Keratinocyte (primary cell): Measurements from ENCODE around the gene RNLS. TPM values are rescaled to one million over a fixed set of nuclear protein-coding genes. Genes with fewer than 3 reads are reported as not detected.

ENCODE experiments used
- DNase-seq: peaks from one replicate; pipeline ENCODE4 v3.0.0-alpha.2; 2011; ENCODE audit warnings: low read depth, missing footprints, low spot score
- FAIRE-seq: peaks from 2 replicates; lab custom pipeline; 2011; peaks lifted over from hg19 to GRCh38; lab: Jason Lieb, UNC
- H2AFZ ChIP-seq: 2 replicates; pipeline ENCODE4 v1.6.0; 2012; ENCODE audit warnings: low read length, control low read depth, inconsistent platforms; ENCODE audit not compliant: control insufficient read depth
- H3K27ac ChIP-seq: 2 replicates; pipeline ENCODE4 v1.5.1; 2011; ENCODE audit warnings: low read length; ENCODE audit not compliant: control insufficient read depth, insufficient read depth
- H3K27me3 ChIP-seq: 3 replicates; pipeline ENCODE4 v1.6.0; 2011; ENCODE audit warnings: low read length; ENCODE audit not compliant: control insufficient read depth, insufficient read depth; ENCODE audit errors: extremely low read depth
- H3K36me3 ChIP-seq, 2 experiments: 2 replicates in 1 of 2; 3 replicates in 1 of 2; pipeline ENCODE4 v1.5.1; 2011; ENCODE audit warnings: low read length in 2 of 2, mild to moderate bottlenecking in 1 of 2; ENCODE audit not compliant: control insufficient read depth in 2 of 2, insufficient read depth in 2 of 2; ENCODE audit errors: extremely low read depth in 1 of 2
- H3K4me1 ChIP-seq: 3 replicates; pipeline ENCODE4 v1.5.1; 2011; ENCODE audit warnings: low read length; ENCODE audit not compliant: control insufficient read depth, insufficient read depth; ENCODE audit errors: extremely low read depth
- H3K4me2 ChIP-seq: 3 replicates; pipeline ENCODE4 v1.6.0; 2011; ENCODE audit warnings: low read depth, low read length; ENCODE audit not compliant: control insufficient read depth, insufficient read depth; ENCODE audit errors: extremely low read depth
- H3K4me3 ChIP-seq, 3 experiments: fragments of 200-600 bp in 1 of 3; sonication (generic) in 1 of 3; 2 replicates in 2 of 3; 3 replicates in 1 of 3; pipeline ENCODE4 v1.5.1; 2011 to 2016; ENCODE audit warnings: low read length in 3 of 3, mild to moderate bottlenecking in 3 of 3, control low read depth in 2 of 3, inconsistent platforms in 1 of 3, low read depth in 1 of 3, mixed read lengths in 1 of 3, mixed run types in 1 of 3, moderate library complexity in 1 of 3; ENCODE audit not compliant: control insufficient read depth in 2 of 3, insufficient read depth in 2 of 3; ENCODE audit errors: extremely low read depth in 1 of 3
- H3K79me2 ChIP-seq: 2 replicates; pipeline ENCODE4 v1.6.0; 2012; ENCODE audit warnings: low read length; ENCODE audit not compliant: control insufficient read depth, insufficient read depth
- H3K9ac ChIP-seq: 3 replicates; pipeline ENCODE4 v1.6.0; 2011; ENCODE audit warnings: low read length; ENCODE audit not compliant: control insufficient read depth, insufficient read depth; ENCODE audit errors: extremely low read depth
- H3K9me1 ChIP-seq: 3 replicates; pipeline ENCODE4 v1.6.0; 2011; ENCODE audit warnings: low read length; ENCODE audit not compliant: control insufficient read depth, insufficient read depth; ENCODE audit errors: extremely low read depth
- H3K9me3 ChIP-seq: 2 replicates; pipeline ENCODE4 v1.5.1; 2012; ENCODE audit warnings: low read depth, low read length; ENCODE audit not compliant: control insufficient read depth
- H4K20me1 ChIP-seq: 3 replicates; pipeline ENCODE4 v1.6.0; 2011; ENCODE audit warnings: low read length; ENCODE audit not compliant: control insufficient read depth, insufficient read depth; ENCODE audit errors: extremely low read depth
- CTCF ChIP-seq, 3 experiments: IDR thresholded peaks in 1 of 3; conservative IDR thresholded peaks in 1 of 3; optimal IDR thresholded peaks in 1 of 3; 2 replicates in 2 of 3; 3 replicates in 1 of 3; pipeline versions ENCODE3 to v1.5.1; 2011; ENCODE audit warnings: low read length in 3 of 3, mild to moderate bottlenecking in 3 of 3, moderate library complexity in 2 of 3, control low read depth in 1 of 3, inconsistent platforms in 1 of 3; ENCODE audit not compliant: insufficient read depth in 2 of 3; ENCODE audit errors: extremely low read depth in 1 of 3
- EZH2 ChIP-seq: IDR thresholded peaks from one replicate; pipeline ENCODE4 v1.6.1; 2012; ENCODE audit warnings: inconsistent platforms, mild to moderate bottlenecking, low read length, moderate library complexity
- dilution Hi-C: fragments of 300-500 bp; cut with MboI; formaldehyde crosslinking; loops from one replicate; pipeline ENCODE4 v1.7.0; 2020; ENCODE audit warnings: low sequenced_read_pairs; ENCODE audit not compliant: extremely low pct_ligation_motif_present
- polyA plus RNA-seq, 5 experiments: library from polyadenylated mRNA; depleted of rRNA in 3 of 5; stranded (reverse) in 3 of 5; stranded (forward) in 1 of 5; unstranded in 1 of 5; fragments of >200 nt; gene quantifications; 1 replicate in 1 of 5; 2 replicates in 3 of 5; 3 replicates in 1 of 5; pipeline versions ENCODE4 v1.2.1 to v1.2.3, GENCODE V29; 2011 to 2012; ENCODE audit warnings: missing spikeins in 2 of 5, low read depth in 1 of 5, low replicate concordance in 1 of 5

Gene RNLS
- polyA plus RNA-seq, 1 donor (not counting 4 experiments of a cell fraction or from before 2014, with no cell fraction given): 6.8 TPM

DNA sequence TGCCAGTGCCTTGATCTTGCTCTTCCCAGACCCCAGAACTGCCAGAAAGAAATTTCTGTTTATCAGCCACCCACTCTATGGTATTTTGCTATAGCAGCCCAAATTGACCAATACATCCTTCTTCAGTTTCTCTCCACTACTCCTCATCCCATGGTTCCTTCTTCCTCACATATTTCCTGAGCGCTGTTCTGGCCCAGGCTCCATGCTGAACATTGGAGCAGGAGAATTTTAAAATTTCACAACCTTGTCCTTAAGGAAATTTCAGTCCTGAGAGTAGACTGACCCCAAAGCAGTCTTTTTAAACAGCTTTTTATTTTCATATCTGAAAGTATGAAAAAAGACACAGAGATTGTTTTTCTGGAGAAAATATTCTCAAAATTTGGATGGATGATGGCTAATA lies 297.1 kb downstream of the RNLS start:
- Histone ChIP-seq H3K36me3 (no peaks in the 10 kb centered on the region), H3K4me1 (peaks cover 9% of the 10 kb centered on the region), H3K9ac (no peak overlapping the region), H3K9me1 (no peaks in the 10 kb centered on the region), H3K9me3 (no peaks in the 10 kb centered on the region), H3K27ac (no peak overlapping the region), H3K79me2 (no peaks in the 10 kb centered on the region), H3K27me3 (no peaks in the 10 kb centered on the region), H2AFZ (no peak overlapping the region), H4K20me1 (no peaks in the 10 kb centered on the region), H3K4me3 (no peak overlapping the region), H3K4me2 (no peak overlapping the region)
- no peak for FAIRE-seq
- no peak for DNase-seq
- dilution Hi-C loops: no loop called here
- TF ChIP-seq EZH2 (no peak), CTCF (optimal IDR thresholded peaks at IDR 0.05 in 1 of 3, IDR thresholded peaks at IDR 0.05 in 1 of 3, conservative IDR thresholded peaks at IDR 0.05 in 1 of 3; ENCODE audit: extremely low read depth in 1 of 3, insufficient read depth in 2 of 3, low read length in 3 of 3) (no peak)

DNA sequence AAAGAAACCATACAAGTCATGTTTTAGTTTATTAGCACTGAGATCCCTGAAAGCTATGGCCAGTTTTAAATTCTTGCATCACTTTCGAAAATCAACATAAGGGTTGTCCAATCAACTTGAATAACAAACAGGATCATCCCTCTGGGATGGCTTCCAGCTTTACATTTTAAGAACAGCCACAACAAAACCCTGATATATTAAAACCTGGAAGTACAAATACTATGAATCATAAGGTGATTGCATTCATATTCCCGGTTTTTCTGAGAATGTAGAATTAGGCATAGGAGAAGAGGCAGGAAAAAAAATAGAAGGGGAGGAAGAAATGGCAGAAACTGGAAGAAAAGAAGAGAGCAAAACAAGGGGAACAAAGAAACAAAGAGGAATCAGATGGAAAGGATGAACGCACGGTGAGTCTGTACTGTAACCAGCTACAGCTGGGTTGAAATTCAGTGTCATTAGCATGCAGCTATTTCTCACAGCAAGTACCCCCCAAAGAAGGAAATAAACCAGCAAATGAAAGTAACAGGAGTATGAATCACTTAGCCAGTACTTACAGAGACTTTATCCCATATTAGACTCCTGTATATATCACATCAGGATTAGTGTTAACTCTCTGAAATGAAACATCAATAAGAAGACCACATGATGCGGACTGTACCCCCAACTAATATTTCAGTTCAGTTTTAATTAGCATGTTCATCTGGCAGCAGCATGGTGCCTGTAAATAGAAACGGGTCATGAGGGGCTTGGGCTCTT lies 301.3 kb downstream of the RNLS start:
- no peaks in the 10 kb centered on the region for H3K79me2 ChIP-seq
- H3K4me3 ChIP-seq: no peak overlapping the region
- H3K9ac ChIP-seq: no peak overlapping the region
- no peaks in the 10 kb centered on the region for H3K36me3 ChIP-seq
- no peak for TF ChIP-seq CTCF (optimal IDR thresholded peaks at IDR 0.05 in 1 of 3, IDR thresholded peaks at IDR 0.05 in 1 of 3, conservative IDR thresholded peaks at IDR 0.05 in 1 of 3; ENCODE audit: extremely low read depth in 1 of 3, insufficient read depth in 2 of 3, low read length in 3 of 3)
- no peak for TF ChIP-seq EZH2
- H3K4me2 ChIP-seq: no peak overlapping the region
- dilution Hi-C loops: no loop called here
- H3K9me3 ChIP-seq: no peaks in the 10 kb centered on the region
- no peaks in the 10 kb centered on the region for H3K27me3 ChIP-seq
- DNase-seq (no peak), FAIRE-seq (no peak)
- H4K20me1 ChIP-seq: no peaks in the 10 kb centered on the region
- no peak overlapping the region for H2AFZ ChIP-seq
- no peak overlapping the region for H3K27ac ChIP-seq
- peaks cover 9% of the 10 kb centered on the region for H3K4me1 ChIP-seq
- no peaks in the 10 kb centered on the region for H3K9me1 ChIP-seq
